Measurements from ENCODE around the gene PLEKHM2. TPM values are rescaled to one million over a fixed set of nuclear protein-coding genes. Genes with fewer than 3 reads are reported as not detected.

Gene PLEKHM2
- total RNA-seq, 1 donor, result 132 TPM

DNA sequence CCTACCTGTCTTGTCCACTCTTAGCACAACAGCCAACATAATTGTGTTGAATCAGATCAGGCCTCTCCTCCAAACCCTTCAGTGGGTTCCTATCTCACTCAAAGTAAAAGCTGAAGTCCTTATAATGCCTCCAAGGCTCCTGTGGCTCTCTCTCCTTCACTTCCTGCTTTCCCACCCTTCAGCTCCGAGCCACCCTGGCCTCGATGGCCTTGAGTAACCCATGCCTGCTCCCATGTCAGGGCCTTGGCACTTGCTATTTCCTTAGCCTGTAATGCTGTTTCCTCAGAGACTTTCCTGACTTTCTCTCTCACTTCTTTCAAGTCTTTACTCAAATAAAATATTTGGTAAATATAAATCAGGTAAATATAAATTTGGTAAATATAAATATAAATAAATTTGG is 8.1 kb upstream of the PLEKHM2 start:
- TF ChIP-seq, protein P1, sequence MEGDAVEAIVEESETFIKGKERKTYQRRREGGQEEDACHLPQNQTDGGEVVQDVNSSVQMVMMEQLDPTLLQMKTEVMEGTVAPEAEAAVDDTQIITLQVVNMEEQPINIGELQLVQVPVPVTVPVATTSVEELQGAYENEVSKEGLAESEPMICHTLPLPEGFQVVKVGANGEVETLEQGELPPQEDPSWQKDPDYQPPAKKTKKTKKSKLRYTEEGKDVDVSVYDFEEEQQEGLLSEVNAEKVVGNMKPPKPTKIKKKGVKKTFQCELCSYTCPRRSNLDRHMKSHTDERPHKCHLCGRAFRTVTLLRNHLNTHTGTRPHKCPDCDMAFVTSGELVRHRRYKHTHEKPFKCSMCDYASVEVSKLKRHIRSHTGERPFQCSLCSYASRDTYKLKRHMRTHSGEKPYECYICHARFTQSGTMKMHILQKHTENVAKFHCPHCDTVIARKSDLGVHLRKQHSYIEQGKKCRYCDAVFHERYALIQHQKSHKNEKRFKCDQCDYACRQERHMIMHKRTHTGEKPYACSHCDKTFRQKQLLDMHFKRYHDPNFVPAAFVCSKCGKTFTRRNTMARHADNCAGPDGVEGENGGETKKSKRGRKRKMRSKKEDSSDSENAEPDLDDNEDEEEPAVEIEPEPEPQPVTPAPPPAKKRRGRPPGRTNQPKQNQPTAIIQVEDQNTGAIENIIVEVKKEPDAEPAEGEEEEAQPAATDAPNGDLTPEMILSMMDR (IDR thresholded peaks at IDR 0.05; ENCODE audit: extremely low read depth, low read depth, low read length), result no peak
- H3K4me3 ChIP-seq (ENCODE audit: insufficient read depth, low read length), result no peak overlapping the region
- no peak overlapping the region for H3K27ac ChIP-seq (ENCODE audit: low read depth, low read length)
- DNase-seq (ENCODE audit: insufficient read length, low spot score, missing footprints), result peak; percentile 29
- H3K4me1 ChIP-seq (ENCODE audit: insufficient read depth, low read length), result peaks cover 16% of the 10 kb centered on the region
- H3K27me3 ChIP-seq (ENCODE audit: insufficient read depth, low read length), result no peaks in the 10 kb centered on the region
- no peak overlapping the region for H3K4me2 ChIP-seq (ENCODE audit: insufficient read depth, low read length)
- H3K9me3 ChIP-seq (ENCODE audit: low read depth, low read length), result no peaks in the 10 kb centered on the region
- H2AFZ ChIP-seq (ENCODE audit: low read length), result no peak overlapping the region
- H4K20me1 ChIP-seq (ENCODE audit: insufficient read depth, low read length), result no peaks in the 10 kb centered on the region
- H3K79me2 ChIP-seq (ENCODE audit: insufficient read depth, low read length), result no peaks in the 10 kb centered on the region
- no peaks in the 10 kb centered on the region for H3K36me3 ChIP-seq (ENCODE audit: insufficient read depth, low read length)

DNA sequence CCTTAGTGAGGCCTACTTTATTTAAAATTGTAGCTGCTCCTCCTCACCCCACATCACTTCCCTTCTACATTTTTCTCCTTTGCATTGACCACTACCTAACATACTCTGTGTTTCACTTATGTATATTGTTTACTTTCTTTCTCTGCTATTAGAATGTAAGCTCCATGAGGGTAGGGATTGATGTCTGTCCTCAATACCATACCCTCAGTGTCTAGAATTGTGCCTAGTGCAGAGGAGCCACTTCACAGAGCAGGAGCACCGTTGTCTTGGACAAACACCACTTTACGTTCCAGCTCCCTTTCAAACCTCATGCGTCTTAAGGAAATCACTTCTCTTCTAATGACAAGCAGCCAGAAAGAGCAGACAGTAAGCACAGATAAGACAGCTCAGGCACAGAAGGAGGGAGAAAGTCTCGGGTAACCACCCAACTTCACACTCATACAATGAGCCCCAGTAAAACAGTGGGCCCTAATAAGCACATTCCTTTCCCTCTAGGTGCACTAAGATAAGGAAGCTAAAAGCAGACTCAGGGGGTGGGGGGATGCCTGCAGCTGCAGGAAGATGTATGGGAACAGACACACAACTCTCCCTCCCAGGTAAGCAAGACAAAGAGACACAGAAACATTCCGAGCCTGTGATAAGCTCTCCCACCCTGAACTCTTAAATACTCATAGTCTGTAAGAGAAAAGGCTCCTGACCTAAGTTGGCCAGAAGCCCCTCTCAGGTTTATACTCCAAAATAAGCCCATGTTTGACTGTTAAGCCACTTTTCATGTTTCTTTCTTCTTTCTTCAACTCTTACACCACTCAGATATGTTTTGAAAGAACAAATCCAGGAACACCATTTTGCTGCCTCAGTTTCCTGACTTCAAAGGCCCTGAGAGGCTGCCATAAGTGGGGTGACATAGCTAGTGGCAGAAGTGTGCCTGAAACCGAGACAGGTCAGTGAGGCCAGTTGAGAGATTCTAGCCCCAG is 7.1 kb upstream of the PLEKHM2 start:
- Histone ChIP-seq H3K27ac (ENCODE audit: low read depth, low read length) (no peak overlapping the region), H3K4me3 (ENCODE audit: insufficient read depth, low read length) (no peak overlapping the region), H3K36me3 (ENCODE audit: insufficient read depth, low read length) (no peaks in the 10 kb centered on the region), H4K20me1 (ENCODE audit: insufficient read depth, low read length) (no peaks in the 10 kb centered on the region), H3K4me1 (ENCODE audit: insufficient read depth, low read length) (peaks cover 23% of the 10 kb centered on the region), H3K27me3 (ENCODE audit: insufficient read depth, low read length) (no peaks in the 10 kb centered on the region), H3K9me3 (ENCODE audit: low read depth, low read length) (no peaks in the 10 kb centered on the region), H2AFZ (ENCODE audit: low read length) (no peak overlapping the region), H3K79me2 (ENCODE audit: insufficient read depth, low read length) (no peaks in the 10 kb centered on the region), H3K4me2 (ENCODE audit: insufficient read depth, low read length) (no peak overlapping the region)
- TF ChIP-seq, protein P1 (IDR thresholded peaks at IDR 0.05; ENCODE audit: extremely low read depth, low read depth, low read length), result no peak
- DNase-seq (ENCODE audit: insufficient read length, low spot score, missing footprints), result no peak

DNA sequence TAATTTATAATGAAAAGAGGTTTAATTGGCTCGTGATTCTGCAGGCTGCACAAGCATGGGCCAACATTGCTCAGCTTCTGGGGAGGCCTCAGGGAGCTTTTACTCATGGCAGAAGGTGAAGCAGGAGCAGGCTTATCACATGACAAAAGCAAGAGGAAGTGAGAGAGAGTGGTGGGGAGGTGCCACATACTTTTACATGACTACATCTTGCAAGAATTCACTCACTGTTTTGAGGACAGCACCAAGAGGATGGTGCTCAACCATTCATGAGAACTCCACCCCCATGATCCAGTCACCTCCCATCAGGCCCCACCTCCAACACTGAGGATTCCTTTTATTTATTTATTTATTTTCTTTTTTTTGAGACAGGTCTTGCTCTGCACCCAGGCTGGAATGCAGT is 5.5 kb upstream of the PLEKHM2 start:
- H3K4me3 ChIP-seq (ENCODE audit: insufficient read depth, low read length), result no peak overlapping the region
- no peaks in the 10 kb centered on the region for H3K9me3 ChIP-seq (ENCODE audit: low read depth, low read length)
- H3K4me2 ChIP-seq (ENCODE audit: insufficient read depth, low read length), result no peak overlapping the region
- DNase-seq (ENCODE audit: insufficient read length, low spot score, missing footprints), result no peak
- H2AFZ ChIP-seq (ENCODE audit: low read length), result no peak overlapping the region
- peaks cover under 1% of the 10 kb centered on the region for H3K79me2 ChIP-seq (ENCODE audit: insufficient read depth, low read length)
- H3K36me3 ChIP-seq (ENCODE audit: insufficient read depth, low read length), result no peaks in the 10 kb centered on the region
- H3K4me1 ChIP-seq (ENCODE audit: insufficient read depth, low read length), result peaks cover 24% of the 10 kb centered on the region
- no peaks in the 10 kb centered on the region for H3K27me3 ChIP-seq (ENCODE audit: insufficient read depth, low read length)
- H3K27ac ChIP-seq (ENCODE audit: low read depth, low read length), result peak overlapping the region; percentile 3
- TF ChIP-seq, protein P1 (IDR thresholded peaks at IDR 0.05; ENCODE audit: extremely low read depth, low read depth, low read length), result no peak
- no peaks in the 10 kb centered on the region for H4K20me1 ChIP-seq (ENCODE audit: insufficient read depth, low read length)

DNA sequence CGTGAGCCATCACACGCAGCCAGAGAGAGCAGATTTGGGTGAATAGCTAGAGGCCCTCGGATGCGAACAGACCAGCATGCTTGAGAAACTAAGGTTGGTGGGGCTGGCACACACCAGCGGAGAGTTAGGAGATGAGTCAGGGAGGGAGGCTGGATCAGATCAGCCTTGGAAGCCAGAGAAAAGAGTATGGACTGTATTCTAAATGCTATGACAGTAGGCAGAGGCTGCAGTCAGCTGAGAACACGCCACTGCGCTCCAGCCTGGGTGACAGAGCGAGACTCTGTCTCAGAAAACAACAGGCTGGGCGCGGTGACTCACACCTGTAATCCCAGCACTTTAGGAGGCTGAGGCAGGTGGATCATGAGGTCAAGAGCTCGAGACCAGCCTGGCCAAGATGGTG is 4.0 kb upstream of the PLEKHM2 start:
- TF ChIP-seq, protein P1 (IDR thresholded peaks at IDR 0.05; ENCODE audit: extremely low read depth, low read depth, low read length), result no peak
- Histone ChIP-seq H3K36me3 (ENCODE audit: insufficient read depth, low read length) (no peaks in the 10 kb centered on the region), H3K4me2 (ENCODE audit: insufficient read depth, low read length) (peak overlapping the region; percentile 69), H3K4me1 (ENCODE audit: insufficient read depth, low read length) (peaks cover 29% of the 10 kb centered on the region), H3K27ac (ENCODE audit: low read depth, low read length) (peak overlapping the region; percentile 90), H3K79me2 (ENCODE audit: insufficient read depth, low read length) (peaks cover 14% of the 10 kb centered on the region), H4K20me1 (ENCODE audit: insufficient read depth, low read length) (peaks cover 3% of the 10 kb centered on the region), H3K27me3 (ENCODE audit: insufficient read depth, low read length) (no peaks in the 10 kb centered on the region), H2AFZ (ENCODE audit: low read length) (peak overlapping the region; percentile 38), H3K9me3 (ENCODE audit: low read depth, low read length) (no peaks in the 10 kb centered on the region), H3K4me3 (ENCODE audit: insufficient read depth, low read length) (peak overlapping the region; percentile 20)
- DNase-seq (ENCODE audit: insufficient read length, low spot score, missing footprints), result peak; percentile 96

Data from osteoblast (primary cell).